ENCODE data around the gene ADORA2B.

Gene ADORA2B

GRCh38 chr17:15921640-15922039 lies 23.3 kb upstream of the ADORA2B start:
- no peaks in the 10 kb centered on the region for H3K9me3 ChIP-seq (ENCODE audit: insufficient read depth, low read length)
- no peak overlapping the region for H3K9ac ChIP-seq (ENCODE audit: low read length)
- H3K36me3 ChIP-seq (ENCODE audit: low read length) = no peaks in the 10 kb centered on the region
- no peaks in the 10 kb centered on the region for H4K20me1 ChIP-seq (ENCODE audit: low read depth, low read length)
- 0 out of 2 replicates have a peak, but pooled peaks cover 4% of the 10 kb centered on the region for H3K27me3 ChIP-seq (ENCODE audit: low read length)
- no peaks in the 10 kb centered on the region for H3F3A ChIP-seq (ENCODE audit: insufficient read depth)
- H3K9me2 ChIP-seq (replicated peaks; ENCODE audit: insufficient read depth, low read length) = no peaks in the 10 kb centered on the region
- no peak overlapping the region for H3K4me2 ChIP-seq (ENCODE audit: low read depth, low read length, poor library complexity, severe bottlenecking)
- no peaks in the 10 kb centered on the region for H3K79me2 ChIP-seq (ENCODE audit: insufficient read depth, low read length)
- H3K4me3 ChIP-seq (ENCODE audit: insufficient read depth, low read length, poor library complexity, severe bottlenecking) = no peak overlapping the region
- no peak overlapping the region for H3K27ac ChIP-seq (ENCODE audit: low read depth, low read length)
- TF ChIP-seq CTCF (IDR thresholded peaks at IDR 0.05; ENCODE audit: insufficient read depth, low read length, poor library complexity, severe bottlenecking) (no peak), EZH2phosphoT487 (conservative IDR thresholded peaks at IDR 0.05; ENCODE audit: low read length) (no peak)
- H2AFZ ChIP-seq (ENCODE audit: low read depth, low read length, severe bottlenecking) = no peak overlapping the region

DNA sequence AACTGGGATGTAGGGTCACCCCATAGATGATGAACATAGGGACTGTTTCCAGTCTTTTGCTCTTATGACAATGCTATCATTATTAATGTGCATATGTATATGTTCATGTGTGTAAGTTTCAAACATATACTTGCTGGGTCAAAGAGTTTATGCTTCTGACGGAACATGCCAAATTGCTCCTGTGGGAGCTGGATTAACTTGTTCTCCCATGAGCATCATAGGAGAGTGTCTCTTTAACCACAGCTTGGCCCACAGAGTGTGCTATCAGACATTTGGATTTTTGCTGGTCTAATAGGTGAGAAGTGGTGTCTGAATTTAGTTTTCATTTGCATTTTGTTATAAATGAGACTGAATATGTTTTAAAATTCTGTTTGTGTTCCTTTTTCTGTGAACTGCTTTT lies 22.3 kb upstream of the ADORA2B start:
- Histone ChIP-seq H3K27ac (ENCODE audit: low read depth, low read length) (no peak overlapping the region), H3K9me2 (replicated peaks; ENCODE audit: insufficient read depth, low read length) (no peaks in the 10 kb centered on the region)

GRCh38 chr17:15926039-15926740 lies 18.7 kb upstream of the ADORA2B start:
- TF ChIP-seq CTCF (IDR thresholded peaks at IDR 0.05; ENCODE audit: insufficient read depth, low read length, poor library complexity, severe bottlenecking) (no peak), EZH2phosphoT487 (conservative IDR thresholded peaks at IDR 0.05; ENCODE audit: low read length) (no peak)
- H3K4me3 ChIP-seq (ENCODE audit: insufficient read depth, low read length, poor library complexity, severe bottlenecking) = no peak overlapping the region

More for the DNA sequence above, 22.3 kb upstream of the ADORA2B start:
- H3K9me3 ChIP-seq (ENCODE audit: insufficient read depth, low read length) = no peaks in the 10 kb centered on the region
- no peaks in the 10 kb centered on the region for H3K36me3 ChIP-seq (ENCODE audit: low read length)
- no peak overlapping the region for H3K4me3 ChIP-seq (ENCODE audit: insufficient read depth, low read length, poor library complexity, severe bottlenecking)
- no peak overlapping the region for H2AFZ ChIP-seq (ENCODE audit: low read depth, low read length, severe bottlenecking)
- H4K20me1 ChIP-seq (ENCODE audit: low read depth, low read length) = no peaks in the 10 kb centered on the region
- no peak overlapping the region for H3K9ac ChIP-seq (ENCODE audit: low read length)
- 0 out of 2 replicates have a peak, but pooled peaks cover 4% of the 10 kb centered on the region for H3K27me3 ChIP-seq (ENCODE audit: low read length)
- H3F3A ChIP-seq (ENCODE audit: insufficient read depth) = no peaks in the 10 kb centered on the region
- H3K79me2 ChIP-seq (ENCODE audit: insufficient read depth, low read length) = no peaks in the 10 kb centered on the region
- TF ChIP-seq CTCF (IDR thresholded peaks at IDR 0.05; ENCODE audit: insufficient read depth, low read length, poor library complexity, severe bottlenecking) (no peak), EZH2phosphoT487 (conservative IDR thresholded peaks at IDR 0.05; ENCODE audit: low read length) (no peak)
- no peak overlapping the region for H3K4me2 ChIP-seq (ENCODE audit: low read depth, low read length, poor library complexity, severe bottlenecking)

More at GRCh38 chr17:15926039-15926740, 18.7 kb upstream of the ADORA2B start:
- Histone ChIP-seq H4K20me1 (ENCODE audit: low read depth, low read length) (no peaks in the 10 kb centered on the region), H3K9me2 (replicated peaks; ENCODE audit: insufficient read depth, low read length) (no peaks in the 10 kb centered on the region), H3K27me3 (ENCODE audit: low read length) (0 out of 2 replicates have a peak, but pooled peaks cover 4% of the 10 kb centered on the region), H3K9me3 (ENCODE audit: insufficient read depth, low read length) (no peaks in the 10 kb centered on the region), H3K27ac (ENCODE audit: low read depth, low read length) (no peak overlapping the region), H3K36me3 (ENCODE audit: low read length) (no peaks in the 10 kb centered on the region), H3K79me2 (ENCODE audit: insufficient read depth, low read length) (no peaks in the 10 kb centered on the region), H2AFZ (ENCODE audit: low read depth, low read length, severe bottlenecking) (no peak overlapping the region), H3F3A (ENCODE audit: insufficient read depth) (no peaks in the 10 kb centered on the region), H3K4me2 (ENCODE audit: low read depth, low read length, poor library complexity, severe bottlenecking) (no peak overlapping the region), H3K9ac (ENCODE audit: low read length) (no peak overlapping the region)

Data from SU-DHL-6 (cell line).